ENCODE results near the gene LSM6.

The LSM6 gene

DNA sequence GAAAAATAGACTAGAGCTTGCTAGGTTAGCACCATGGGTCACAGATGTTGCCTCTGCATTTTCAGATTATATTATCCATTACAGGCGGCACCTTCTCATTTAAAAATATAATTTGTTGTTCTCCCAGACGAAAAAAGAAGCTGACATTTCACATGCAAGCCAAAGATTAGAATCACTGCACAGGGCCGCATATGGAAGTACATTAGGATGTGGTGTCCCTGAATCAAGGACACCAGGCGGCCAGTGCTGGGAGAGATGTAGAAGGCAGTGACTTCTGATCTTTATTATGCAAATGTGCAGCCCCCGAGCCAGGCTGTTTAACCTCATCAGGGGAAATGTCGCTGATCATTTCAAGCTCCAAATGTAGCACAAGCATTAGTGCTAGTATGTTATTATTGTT lies 61.6 kb downstream of the LSM6 start:
- Histone ChIP-seq H3K27ac (replicated peaks) (no peak overlapping the region), H3K4me3 (replicated peaks; ENCODE audit: insufficient read depth, low read length) (no peak overlapping the region), H3K27me3 (ENCODE audit: insufficient read depth, poor library complexity, severe bottlenecking) (no peaks in the 10 kb centered on the region)
- no peak for DNase-seq (ENCODE audit: low read depth in 1 of 2, low spot score in 1 of 2)
- TF ChIP-seq POLR2AphosphoS5 (IDR thresholded peaks at IDR 0.05; ENCODE audit: low read depth) (no peak), GABPA (IDR thresholded peaks at IDR 0.05; ENCODE audit: low read depth) (no peak)
- TF ChIP-seq, protein P1, sequence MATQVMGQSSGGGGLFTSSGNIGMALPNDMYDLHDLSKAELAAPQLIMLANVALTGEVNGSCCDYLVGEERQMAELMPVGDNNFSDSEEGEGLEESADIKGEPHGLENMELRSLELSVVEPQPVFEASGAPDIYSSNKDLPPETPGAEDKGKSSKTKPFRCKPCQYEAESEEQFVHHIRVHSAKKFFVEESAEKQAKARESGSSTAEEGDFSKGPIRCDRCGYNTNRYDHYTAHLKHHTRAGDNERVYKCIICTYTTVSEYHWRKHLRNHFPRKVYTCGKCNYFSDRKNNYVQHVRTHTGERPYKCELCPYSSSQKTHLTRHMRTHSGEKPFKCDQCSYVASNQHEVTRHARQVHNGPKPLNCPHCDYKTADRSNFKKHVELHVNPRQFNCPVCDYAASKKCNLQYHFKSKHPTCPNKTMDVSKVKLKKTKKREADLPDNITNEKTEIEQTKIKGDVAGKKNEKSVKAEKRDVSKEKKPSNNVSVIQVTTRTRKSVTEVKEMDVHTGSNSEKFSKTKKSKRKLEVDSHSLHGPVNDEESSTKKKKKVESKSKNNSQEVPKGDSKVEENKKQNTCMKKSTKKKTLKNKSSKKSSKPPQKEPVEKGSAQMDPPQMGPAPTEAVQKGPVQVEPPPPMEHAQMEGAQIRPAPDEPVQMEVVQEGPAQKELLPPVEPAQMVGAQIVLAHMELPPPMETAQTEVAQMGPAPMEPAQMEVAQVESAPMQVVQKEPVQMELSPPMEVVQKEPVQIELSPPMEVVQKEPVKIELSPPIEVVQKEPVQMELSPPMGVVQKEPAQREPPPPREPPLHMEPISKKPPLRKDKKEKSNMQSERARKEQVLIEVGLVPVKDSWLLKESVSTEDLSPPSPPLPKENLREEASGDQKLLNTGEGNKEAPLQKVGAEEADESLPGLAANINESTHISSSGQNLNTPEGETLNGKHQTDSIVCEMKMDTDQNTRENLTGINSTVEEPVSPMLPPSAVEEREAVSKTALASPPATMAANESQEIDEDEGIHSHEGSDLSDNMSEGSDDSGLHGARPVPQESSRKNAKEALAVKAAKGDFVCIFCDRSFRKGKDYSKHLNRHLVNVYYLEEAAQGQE (IDR thresholded peaks at IDR 0.05; ENCODE audit: insufficient replicate concordance, low read depth), result no peak
- TF ChIP-seq, protein P2, sequence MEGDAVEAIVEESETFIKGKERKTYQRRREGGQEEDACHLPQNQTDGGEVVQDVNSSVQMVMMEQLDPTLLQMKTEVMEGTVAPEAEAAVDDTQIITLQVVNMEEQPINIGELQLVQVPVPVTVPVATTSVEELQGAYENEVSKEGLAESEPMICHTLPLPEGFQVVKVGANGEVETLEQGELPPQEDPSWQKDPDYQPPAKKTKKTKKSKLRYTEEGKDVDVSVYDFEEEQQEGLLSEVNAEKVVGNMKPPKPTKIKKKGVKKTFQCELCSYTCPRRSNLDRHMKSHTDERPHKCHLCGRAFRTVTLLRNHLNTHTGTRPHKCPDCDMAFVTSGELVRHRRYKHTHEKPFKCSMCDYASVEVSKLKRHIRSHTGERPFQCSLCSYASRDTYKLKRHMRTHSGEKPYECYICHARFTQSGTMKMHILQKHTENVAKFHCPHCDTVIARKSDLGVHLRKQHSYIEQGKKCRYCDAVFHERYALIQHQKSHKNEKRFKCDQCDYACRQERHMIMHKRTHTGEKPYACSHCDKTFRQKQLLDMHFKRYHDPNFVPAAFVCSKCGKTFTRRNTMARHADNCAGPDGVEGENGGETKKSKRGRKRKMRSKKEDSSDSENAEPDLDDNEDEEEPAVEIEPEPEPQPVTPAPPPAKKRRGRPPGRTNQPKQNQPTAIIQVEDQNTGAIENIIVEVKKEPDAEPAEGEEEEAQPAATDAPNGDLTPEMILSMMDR (IDR thresholded peaks at IDR 0.05; ENCODE audit: insufficient read depth, low read length), result no peak

DNA sequence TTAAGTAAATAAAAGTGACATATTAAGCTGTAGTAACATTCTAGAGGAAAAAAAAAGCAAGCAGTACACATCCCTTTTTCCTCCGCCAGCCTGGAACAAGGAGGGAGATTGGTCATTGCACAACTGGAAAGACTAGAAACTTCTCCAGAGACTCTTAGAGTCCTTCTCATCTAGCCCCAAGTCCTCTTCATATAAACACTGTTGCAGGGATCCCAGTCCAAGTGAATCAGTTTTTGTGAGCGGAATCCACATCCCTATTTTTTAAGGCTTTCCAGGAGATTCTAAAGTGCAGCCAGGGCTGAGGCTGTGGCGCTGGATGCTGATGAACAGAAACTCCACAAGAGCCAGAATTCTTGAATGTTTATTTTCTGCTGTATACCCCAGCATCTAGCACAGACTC lies 62.6 kb downstream of the LSM6 start:
- Histone ChIP-seq H3K4me3 (replicated peaks; ENCODE audit: insufficient read depth, low read length) (no peak overlapping the region), H3K27ac (replicated peaks) (no peak overlapping the region), H3K27me3 (ENCODE audit: insufficient read depth, poor library complexity, severe bottlenecking) (no peaks in the 10 kb centered on the region)
- DNase-seq (ENCODE audit: low read depth in 1 of 2, low spot score in 1 of 2), result no peak
- TF ChIP-seq, protein P1 (IDR thresholded peaks at IDR 0.05; ENCODE audit: insufficient replicate concordance, low read depth), result no peak
- TF ChIP-seq POLR2AphosphoS5 (IDR thresholded peaks at IDR 0.05; ENCODE audit: low read depth), result no peak
- TF ChIP-seq SPI1 (IDR thresholded peaks at IDR 0.05; ENCODE audit: borderline replicate concordance, low read depth), result no peak
- TF ChIP-seq GABPA (IDR thresholded peaks at IDR 0.05; ENCODE audit: low read depth), result no peak
- TF ChIP-seq, protein P2 (IDR thresholded peaks at IDR 0.05; ENCODE audit: insufficient read depth, low read length), result no peak

All from HL-60 (cell line).